ENCODE results near the gene KRT24.

KRT24 gene

DNA sequence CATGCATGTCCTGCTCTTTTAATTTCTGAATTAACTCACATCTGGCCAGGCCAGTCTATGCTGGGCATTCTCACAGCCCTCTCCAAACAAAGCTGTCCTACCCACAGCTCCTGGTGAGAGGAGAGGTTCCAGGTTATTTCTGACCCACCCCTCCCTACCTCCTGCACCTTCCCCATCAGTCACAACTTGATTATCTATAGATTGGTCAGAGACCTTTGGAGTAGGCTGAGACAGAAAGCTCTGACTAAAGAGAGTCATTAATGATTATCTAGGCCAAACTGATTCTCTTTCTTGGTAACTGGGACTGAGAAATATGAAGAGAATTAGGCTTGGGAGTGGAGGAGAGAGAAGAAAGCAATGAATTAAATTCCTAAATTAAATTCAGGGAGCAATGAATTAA is 37.2 kb downstream of the KRT24 start:
- Histone ChIP-seq H3K4me2 (ENCODE audit: low read length) (no peak overlapping the region), H3K27ac (ENCODE audit: low read length) (no peak overlapping the region), H3K79me2 (ENCODE audit: low read length) (no peaks in the 10 kb centered on the region), H3K4me3 (ENCODE audit: low read length) (no peak overlapping the region), H2AFZ (ENCODE audit: low read depth, low read length) (no peak overlapping the region), H3K4me1 (ENCODE audit: low read length) (no peaks in the 10 kb centered on the region), H3K9ac (ENCODE audit: low read length) (no peak overlapping the region), H3K36me3 (replicated peaks; ENCODE audit: low read depth, low read length) (no peaks in the 10 kb centered on the region), H3K9me3 (ENCODE audit: insufficient read depth, low read length) (no peaks in the 10 kb centered on the region), H3K27me3 (ENCODE audit: low read depth, low read length) (peaks cover 6% of the 10 kb centered on the region; the same call in 1 of the 2 replicates), H4K20me1 (ENCODE audit: insufficient read depth, low read length) (no peaks in the 10 kb centered on the region)
- no peak for TF ChIP-seq EZH2phosphoT487 (IDR thresholded peaks at IDR 0.05; ENCODE audit: low read depth)
- TF ChIP-seq, protein P1, sequence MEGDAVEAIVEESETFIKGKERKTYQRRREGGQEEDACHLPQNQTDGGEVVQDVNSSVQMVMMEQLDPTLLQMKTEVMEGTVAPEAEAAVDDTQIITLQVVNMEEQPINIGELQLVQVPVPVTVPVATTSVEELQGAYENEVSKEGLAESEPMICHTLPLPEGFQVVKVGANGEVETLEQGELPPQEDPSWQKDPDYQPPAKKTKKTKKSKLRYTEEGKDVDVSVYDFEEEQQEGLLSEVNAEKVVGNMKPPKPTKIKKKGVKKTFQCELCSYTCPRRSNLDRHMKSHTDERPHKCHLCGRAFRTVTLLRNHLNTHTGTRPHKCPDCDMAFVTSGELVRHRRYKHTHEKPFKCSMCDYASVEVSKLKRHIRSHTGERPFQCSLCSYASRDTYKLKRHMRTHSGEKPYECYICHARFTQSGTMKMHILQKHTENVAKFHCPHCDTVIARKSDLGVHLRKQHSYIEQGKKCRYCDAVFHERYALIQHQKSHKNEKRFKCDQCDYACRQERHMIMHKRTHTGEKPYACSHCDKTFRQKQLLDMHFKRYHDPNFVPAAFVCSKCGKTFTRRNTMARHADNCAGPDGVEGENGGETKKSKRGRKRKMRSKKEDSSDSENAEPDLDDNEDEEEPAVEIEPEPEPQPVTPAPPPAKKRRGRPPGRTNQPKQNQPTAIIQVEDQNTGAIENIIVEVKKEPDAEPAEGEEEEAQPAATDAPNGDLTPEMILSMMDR (IDR thresholded peaks at IDR 0.05; ENCODE audit: low read depth, low read length): no peak

DNA sequence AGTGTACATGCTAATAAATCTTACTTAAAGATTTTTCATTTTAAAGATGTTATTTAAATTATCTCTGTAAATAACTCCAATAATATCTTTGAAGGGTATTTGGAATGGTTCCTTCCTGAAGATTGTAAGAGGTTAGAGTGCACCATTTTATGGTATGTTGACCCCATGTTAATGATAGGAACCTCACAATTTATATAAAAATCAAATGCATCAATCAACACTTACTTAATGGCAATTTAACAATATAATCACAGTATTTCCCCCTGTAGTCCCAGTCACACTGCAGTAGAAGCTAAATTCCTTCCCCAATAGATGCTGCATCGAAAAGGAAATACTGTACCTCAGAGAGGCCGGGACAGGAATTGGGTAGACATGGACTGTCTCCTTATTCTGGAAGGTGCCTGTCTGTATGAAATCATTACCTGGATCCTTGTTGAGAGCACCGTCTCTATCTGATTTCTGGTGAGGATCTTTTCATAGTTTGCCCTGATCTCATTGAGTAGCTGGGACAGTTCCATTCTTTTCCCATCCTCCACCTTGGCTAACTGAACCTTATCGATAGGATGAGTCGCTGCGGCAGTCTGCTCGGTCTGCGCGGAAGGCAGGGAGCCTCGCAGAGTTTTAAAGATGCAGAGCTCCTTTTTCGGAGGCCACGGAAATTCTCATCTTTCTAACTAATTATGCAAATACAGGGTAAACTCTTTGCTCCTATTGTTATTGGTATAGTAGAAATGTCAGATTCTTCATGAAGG is 38.8 kb downstream of the KRT24 start, which contains the start of gene KRT222:
TSS of gene KRT222 (minus strand) at position 596 of the 752 bp plus-strand sequence. CDS start at position 518, 78 bp downstream.
- H3K4me2 ChIP-seq (ENCODE audit: low read length): peak within 1 kb of the TSS; percentile 59
- no peak within 1 kb of the TSS for H3K9ac ChIP-seq (ENCODE audit: low read length)
- H3K4me3 ChIP-seq (ENCODE audit: low read length): peak within 1 kb of the TSS; percentile 64
- peaks cover 6% of the 10 kb centered on the region; the same call in 1 of the 2 replicates for H3K27me3 ChIP-seq (ENCODE audit: low read depth, low read length)
- TF ChIP-seq, protein P1 (IDR thresholded peaks at IDR 0.05; ENCODE audit: low read depth, low read length): no peak
- no peak for TF ChIP-seq EZH2phosphoT487 (IDR thresholded peaks at IDR 0.05; ENCODE audit: low read depth)
- H3K4me1 ChIP-seq (ENCODE audit: low read length): no peaks in the 10 kb centered on the region
- no peaks in the 10 kb centered on the region for H4K20me1 ChIP-seq (ENCODE audit: insufficient read depth, low read length)
- no peaks in the 10 kb centered on the region for H3K79me2 ChIP-seq (ENCODE audit: low read length)
- no peak within 1 kb of the TSS for H3K27ac ChIP-seq (ENCODE audit: low read length)
- no peaks in the 10 kb centered on the region for H3K9me3 ChIP-seq (ENCODE audit: insufficient read depth, low read length)
- H3K36me3 ChIP-seq (replicated peaks; ENCODE audit: low read depth, low read length): no peaks in the 10 kb centered on the region
- 0 out of 2 replicates have a peak within 1 kb of the TSS, but pooled peaks have one; percentile 44 for H2AFZ ChIP-seq (ENCODE audit: low read depth, low read length)

DNA sequence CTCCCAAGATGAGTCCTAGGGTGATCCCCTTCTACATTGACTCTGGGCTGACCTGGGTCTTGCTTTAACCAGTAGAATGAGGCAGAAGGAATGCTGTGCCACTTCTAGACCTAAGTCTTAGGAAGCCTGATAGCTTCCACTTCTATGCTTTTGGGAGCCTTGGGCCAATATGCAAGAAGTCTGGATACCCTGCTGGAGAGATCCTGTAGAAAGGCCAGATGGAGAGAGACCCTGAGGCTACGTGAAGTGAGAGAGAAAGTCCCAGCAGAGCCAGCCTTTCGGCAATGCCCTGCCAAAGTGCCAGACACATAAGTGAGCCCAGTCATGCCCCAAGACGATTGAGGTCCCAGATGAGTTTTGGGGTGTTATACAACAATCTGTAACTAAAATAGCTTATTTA is 40.3 kb downstream of the KRT24 start:
- no peaks in the 10 kb centered on the region for H3K79me2 ChIP-seq (ENCODE audit: low read length)
- no peak overlapping the region for H3K9ac ChIP-seq (ENCODE audit: low read length)
- no peaks in the 10 kb centered on the region for H3K4me1 ChIP-seq (ENCODE audit: low read length)
- peaks cover 6% of the 10 kb centered on the region; the same call in 1 of the 2 replicates for H3K27me3 ChIP-seq (ENCODE audit: low read depth, low read length)
- H3K9me3 ChIP-seq (ENCODE audit: insufficient read depth, low read length): no peaks in the 10 kb centered on the region
- no peak for TF ChIP-seq EZH2phosphoT487 (IDR thresholded peaks at IDR 0.05; ENCODE audit: low read depth)
- TF ChIP-seq, protein P1 (IDR thresholded peaks at IDR 0.05; ENCODE audit: low read depth, low read length): no peak
- H4K20me1 ChIP-seq (ENCODE audit: insufficient read depth, low read length): no peaks in the 10 kb centered on the region
- no peak overlapping the region for H3K27ac ChIP-seq (ENCODE audit: low read length)
- H3K4me2 ChIP-seq (ENCODE audit: low read length): no peak overlapping the region
- no peaks in the 10 kb centered on the region for H3K36me3 ChIP-seq (replicated peaks; ENCODE audit: low read depth, low read length)
- H2AFZ ChIP-seq (ENCODE audit: low read depth, low read length): no peak overlapping the region
- H3K4me3 ChIP-seq (ENCODE audit: low read length): no peak overlapping the region

DNA sequence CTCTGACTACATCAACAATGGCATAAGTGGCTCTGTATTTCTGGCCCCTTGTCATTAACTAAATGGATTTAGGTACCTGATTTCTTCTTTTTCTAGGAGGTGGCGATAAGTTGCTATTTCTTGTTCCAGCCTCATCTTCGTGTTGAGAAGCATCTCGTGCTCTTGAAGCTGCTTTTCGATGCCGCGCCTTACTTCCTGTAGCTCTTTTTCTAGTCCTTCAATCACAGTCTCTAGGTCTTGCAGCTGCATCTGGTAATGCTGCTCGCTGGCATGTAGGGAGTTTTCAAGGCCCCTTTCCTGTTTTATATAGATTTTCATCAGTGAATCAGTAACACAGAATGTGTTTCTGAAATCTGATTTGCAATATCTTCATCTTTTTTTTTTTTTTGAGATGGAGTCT is 43.6 kb downstream of the KRT24 start:
- TF ChIP-seq, protein P1 (IDR thresholded peaks at IDR 0.05; ENCODE audit: low read depth, low read length): no peak
- TF ChIP-seq EZH2phosphoT487 (IDR thresholded peaks at IDR 0.05; ENCODE audit: low read depth): no peak
- H3K27me3 ChIP-seq (ENCODE audit: low read depth, low read length): peaks cover 1% of the 10 kb centered on the region; the same call in 1 of the 2 replicates
- no peaks in the 10 kb centered on the region for H3K4me1 ChIP-seq (ENCODE audit: low read length)
- H3K9me3 ChIP-seq (ENCODE audit: insufficient read depth, low read length): no peaks in the 10 kb centered on the region
- H3K9ac ChIP-seq (ENCODE audit: low read length): no peak overlapping the region
- no peaks in the 10 kb centered on the region for H3K36me3 ChIP-seq (replicated peaks; ENCODE audit: low read depth, low read length)
- H3K79me2 ChIP-seq (ENCODE audit: low read length): no peaks in the 10 kb centered on the region
- H3K4me2 ChIP-seq (ENCODE audit: low read length): no peak overlapping the region
- H3K27ac ChIP-seq (ENCODE audit: low read length): no peak overlapping the region
- H2AFZ ChIP-seq (ENCODE audit: low read depth, low read length): no peak overlapping the region
- no peaks in the 10 kb centered on the region for H4K20me1 ChIP-seq (ENCODE audit: insufficient read depth, low read length)
- H3K4me3 ChIP-seq (ENCODE audit: low read length): no peak overlapping the region
